GM21528 (cell line): ENCODE results near the gene POLR2J3.
"Not testable (repeated sequence)": the region's sequence is repeated elsewhere in the genome, so short reads cannot be mapped to it uniquely, and the experiment has no call there.

ENCODE experiments used
- ATAC-seq: cut with Tn5 transposase; IDR thresholded peaks from one replicate; pipeline ENCODE4 v1.9.1; 2021; ENCODE audit warnings: mild to moderate bottlenecking, moderate library complexity; ENCODE audit not compliant: unreplicated experiment, low FRiP score

POLR2J3 gene

DNA sequence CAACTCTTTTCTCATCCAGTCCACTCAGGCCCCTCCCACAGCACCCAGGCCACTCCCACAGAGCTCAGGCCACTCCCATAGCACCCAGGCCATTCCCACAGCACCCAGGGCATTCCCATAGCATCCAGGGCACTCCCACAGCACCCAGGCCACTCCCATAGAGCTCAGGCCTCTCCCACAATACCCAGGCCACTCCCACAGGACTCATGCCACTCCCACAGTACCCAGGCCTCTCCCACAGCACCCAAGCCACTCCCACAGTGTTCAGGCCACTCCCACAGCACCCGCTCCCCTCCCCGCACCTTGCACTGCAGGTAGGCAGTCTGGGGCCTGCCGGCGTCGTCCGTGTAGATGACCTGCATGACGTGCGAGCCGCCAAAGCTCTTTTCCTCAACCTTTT, 17.5 kb upstream of the POLR2J3 start:
- ATAC-seq, result not testable (repeated sequence)

DNA sequence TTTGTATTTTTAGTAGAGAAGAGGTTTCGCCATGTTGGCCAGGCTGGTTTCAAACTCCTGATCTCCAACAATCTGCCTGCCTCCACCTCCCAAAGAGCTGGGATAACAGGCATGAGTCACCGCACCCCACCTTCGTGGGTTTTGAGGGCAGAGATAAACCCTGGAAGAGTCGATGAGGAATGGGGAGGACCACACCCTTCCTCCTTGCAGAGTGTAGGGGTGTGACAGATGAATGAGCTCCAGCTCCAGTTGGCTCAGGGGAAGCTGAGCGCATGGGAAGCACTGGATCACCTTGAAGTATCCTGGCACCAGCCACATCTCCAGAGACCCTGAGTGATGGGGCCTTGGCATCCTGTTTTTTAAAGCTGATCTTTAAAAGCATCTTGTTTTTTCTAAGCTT, 11.1 kb upstream of the POLR2J3 start:
- ATAC-seq, result not testable (repeated sequence)

DNA sequence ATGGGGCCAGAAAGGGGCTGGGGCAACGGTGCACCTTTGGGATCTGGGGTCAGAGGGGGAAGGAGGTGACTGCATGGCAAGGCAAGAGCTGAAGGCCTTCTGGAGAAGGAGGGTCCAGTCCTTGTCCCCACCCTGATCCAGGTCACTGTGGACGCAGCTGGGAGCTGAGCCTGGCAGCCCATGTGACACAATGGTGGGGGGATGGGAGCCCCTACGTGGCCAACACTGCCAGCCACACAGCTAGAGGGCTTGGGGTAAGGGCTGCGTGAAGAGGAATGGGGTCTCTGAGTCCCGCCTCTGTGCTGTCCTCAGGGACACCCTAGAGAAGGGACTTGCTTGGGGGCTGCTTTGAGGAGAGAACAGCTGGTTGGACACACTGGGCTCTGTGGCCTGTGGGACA, 9.3 kb upstream of the POLR2J3 start:
- not testable (repeated sequence) for ATAC-seq

DNA sequence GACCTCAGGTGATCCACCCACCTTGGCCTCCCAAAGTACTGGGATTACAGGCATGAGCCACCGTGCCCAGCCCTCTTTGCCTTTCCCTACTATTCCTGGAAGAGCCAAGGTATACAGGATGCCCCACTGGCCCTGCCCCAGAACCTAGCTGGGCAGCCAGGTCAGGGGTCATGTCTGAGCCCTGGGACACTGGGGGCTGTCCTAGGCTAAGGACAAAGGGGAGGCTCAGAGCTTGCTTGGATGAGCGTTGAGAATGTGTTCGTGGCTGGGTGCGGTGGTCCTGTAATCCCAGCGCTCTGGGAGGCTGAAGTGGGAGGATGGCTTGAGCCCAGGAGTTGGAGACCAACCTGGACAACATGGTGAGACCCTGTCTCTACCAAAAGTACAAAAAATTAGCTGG, 6.1 kb upstream of the POLR2J3 start:
- not testable (repeated sequence) for ATAC-seq

DNA sequence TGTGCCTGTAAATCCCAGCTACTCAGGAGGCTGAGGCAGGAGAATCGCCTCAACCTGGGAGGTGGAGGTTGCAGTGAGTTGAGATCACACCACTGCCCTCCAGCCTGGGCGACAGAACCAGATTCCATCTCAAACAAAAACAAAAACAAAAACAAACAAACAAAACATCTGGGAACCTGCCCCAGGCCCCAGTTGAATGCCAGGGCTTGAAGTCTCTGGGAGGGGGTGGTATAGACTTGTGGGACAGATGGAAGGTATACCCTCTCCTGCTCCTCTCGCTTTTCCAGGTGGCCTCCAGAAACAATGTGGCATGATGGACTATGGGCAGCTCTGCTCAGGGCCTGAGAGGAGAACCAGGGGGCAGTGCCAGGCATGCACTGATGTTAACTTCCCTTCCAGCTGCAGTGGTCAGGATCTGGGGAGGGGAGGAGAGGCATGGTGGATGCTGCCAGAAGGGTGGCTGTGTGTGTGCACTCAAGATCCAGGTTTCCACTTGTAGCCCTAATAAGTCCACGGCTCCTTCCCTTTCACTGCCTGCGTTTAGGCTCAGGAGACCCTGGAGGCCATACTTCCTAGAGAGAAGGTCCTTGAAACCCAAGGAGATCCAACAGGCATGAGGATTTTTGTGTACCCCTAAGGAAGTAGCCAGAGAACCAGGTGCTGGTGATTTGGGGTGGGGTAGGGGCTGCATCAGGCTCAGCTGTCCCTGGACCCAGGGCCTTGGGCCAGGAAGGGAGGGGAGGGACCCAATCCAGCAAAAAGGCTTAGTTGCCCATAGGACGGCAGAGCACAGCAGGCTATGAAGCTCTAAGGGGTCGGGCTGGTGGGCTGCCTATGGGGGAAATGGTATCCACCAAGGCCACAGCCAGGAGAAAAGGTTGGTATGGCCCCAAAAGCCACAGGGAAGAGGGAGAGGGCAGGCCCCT, 5.2 kb upstream of the POLR2J3 start:
- not testable (repeated sequence) for ATAC-seq

DNA sequence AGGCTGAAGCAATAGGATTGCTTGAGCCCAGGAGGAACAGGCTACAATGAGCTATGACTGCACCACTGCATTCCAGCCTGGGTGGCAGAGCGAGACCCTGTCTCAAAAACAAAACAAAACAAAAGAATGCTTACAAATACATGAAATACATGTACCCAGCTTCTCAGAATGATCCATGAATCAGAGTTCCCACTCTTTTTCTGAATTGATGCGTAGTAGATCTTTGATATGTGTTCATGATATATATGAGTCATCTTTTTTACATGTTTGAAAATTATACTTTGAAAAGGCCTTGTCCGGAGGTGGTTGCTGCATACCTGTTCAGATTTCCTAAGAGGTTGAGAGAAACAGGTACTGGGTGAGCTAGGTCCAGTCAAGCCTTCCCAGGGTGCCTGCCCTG, 4.0 kb upstream of the POLR2J3 start:
- ATAC-seq, result not testable (repeated sequence)

DNA sequence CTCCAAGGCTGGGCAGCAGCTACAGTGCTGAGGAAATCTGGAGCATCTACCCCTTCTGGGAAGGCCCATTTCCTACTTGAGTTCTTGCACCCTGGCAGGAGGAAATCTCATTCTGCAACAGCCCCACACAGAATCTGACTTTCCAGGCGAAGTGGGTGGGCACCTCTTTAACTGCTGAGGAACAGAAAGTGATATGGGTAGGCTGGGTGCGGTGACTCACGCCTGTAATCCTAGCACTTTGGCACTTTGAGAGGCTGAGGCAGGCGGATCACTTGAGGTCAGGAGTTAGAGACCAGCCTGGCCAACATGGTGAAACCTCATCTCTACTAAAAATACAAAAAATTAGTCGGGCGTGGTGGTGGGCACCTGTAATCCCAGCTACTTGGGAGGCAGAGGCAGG, 2.2 kb upstream of the POLR2J3 start:
- ATAC-seq, result not testable (repeated sequence)

DNA sequence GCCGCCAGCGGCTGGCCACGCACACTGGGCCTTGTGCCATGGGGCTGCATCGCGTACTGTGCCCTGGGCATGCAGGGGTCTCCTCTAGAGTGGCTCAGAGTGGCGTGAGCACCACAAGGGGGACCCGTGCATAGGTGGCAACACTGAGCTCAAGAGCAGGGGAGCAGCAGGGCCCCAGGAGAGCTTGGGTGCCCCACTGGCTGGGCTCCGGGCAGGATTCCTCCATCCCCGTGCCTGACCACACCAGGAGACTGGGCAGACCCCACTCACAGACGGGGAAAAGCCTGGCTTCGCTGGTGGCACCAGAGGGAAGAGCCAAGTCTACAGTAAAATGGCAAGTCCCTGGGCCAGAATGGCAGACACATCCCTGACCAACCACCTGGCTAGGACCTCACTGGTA, 3.8 kb downstream of the POLR2J3 start:
- ATAC-seq, result not testable (repeated sequence)

DNA sequence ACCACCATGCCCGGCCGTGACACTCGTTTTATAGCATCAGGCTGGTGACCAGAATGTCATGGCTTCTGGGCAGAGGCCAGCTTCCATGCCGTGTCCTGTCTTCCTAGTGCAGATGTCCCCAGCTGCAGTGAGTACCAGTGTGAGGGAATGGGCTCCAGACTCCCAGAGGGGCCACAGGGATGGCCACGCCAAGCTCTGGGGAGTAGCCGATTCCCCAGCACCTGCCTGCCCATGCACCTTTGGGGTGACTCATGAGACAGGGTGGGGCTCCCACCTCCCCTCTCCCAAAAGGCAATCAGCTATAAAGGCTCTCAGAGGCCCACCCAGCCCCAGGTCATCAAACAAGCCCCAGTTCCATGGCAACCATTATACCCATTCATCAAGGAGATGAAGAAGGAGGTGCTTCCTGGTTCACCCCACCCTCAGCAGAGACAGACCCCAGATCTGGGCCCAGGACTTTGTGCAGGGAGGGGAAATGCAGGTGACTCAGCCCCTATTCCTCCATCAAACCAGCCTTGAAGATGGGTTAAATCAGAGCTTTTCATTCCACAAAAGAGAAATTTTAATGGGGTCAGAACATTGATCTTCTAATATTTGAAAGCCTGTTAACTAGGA, 21.5 kb downstream of the POLR2J3 start, which contains the start of gene SPDYE2:
TSS of gene SPDYE2 (plus strand) at position 419 of the 615 bp plus-strand sequence. CDS start 2,030 bp downstream, outside the sequence.
- not testable (repeated sequence) for ATAC-seq

DNA sequence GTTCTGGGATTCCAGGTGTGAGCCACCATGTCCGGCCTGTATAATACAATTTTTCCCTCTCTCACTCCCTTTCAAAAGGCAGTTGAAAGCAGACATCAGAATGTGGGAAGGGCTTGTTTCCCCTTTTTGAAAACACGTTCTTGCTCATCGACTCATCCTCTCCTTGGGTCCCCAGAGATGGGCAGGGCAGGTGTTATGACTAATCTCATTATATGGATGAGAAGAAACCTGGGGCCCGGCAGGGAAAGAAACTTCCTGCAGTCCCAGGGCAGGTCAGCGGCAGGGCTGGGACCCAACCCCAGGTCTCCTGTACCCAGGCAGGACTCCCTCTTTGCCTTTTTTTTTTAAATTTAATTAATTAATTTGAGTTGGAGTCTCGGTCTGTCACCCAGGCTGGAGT, 26.0 kb downstream of the POLR2J3 start:
- peak; percentile 60 for ATAC-seq

DNA sequence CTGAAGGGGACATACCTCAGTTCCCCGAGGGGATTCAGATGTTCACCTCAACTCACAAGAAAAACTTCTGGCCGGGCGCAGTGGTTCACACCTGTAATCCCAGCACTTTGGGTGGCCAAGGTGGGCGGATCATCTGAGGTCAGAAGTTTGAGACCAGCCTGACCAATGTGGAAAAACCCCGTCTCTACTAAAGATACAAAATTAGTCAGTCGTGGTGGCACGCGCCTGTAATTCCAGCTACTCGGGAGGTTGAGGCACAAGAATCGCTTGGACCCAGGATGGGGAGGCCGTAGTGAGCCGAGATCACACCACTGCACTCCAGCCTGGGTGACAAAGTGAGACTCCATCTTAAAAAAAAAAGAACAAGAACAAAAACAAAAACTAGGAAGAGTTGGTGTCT, 27.1 kb downstream of the POLR2J3 start:
- not testable (repeated sequence) for ATAC-seq

DNA sequence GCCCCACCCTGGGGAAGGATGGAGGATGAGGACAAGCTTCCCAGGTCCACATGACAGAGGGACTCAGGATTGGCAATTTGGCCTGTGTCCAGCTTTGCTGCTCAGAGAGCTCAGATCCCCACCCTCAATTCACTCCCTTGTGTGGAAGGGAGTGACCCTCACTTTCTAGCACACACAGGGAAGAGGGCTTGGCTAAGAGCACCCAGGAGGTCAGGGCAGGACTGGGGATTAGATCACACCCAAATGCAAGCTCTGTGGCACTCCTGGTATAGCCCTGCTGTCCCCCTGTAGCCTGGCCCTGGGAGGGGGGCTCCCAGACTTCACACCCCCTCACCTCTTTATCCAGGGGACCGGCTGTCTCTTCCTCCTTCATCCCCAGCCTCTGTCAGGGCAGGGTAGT, 28.0 kb downstream of the POLR2J3 start:
- not testable (repeated sequence) for ATAC-seq

DNA sequence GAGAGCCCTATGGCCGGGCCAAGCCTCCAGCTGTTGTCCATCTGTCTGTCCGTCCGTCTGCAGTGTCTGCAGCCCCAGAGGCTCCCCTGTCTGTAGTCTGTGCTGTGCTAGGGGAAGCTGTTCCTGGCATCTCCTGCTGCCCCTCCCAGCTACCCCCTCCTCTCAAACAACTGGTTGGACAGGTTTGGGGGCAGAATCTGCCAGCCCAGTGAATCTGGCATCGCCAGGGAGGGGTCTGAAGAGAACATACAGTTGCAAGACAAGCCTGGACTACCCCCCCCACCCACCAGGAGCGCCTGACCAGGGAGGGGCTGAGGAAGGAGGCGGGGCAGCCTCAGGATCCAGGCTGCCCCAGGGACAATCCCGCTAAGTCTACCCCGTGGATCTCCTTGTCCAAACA, 28.8 kb downstream of the POLR2J3 start, which contains the start of gene UPK3BL2:
TSS of gene UPK3BL2 (minus strand) at position 101 of the 400 bp plus-strand sequence. CDS start at position 41, 60 bp downstream.
- ATAC-seq, result not testable (repeated sequence)

DNA sequence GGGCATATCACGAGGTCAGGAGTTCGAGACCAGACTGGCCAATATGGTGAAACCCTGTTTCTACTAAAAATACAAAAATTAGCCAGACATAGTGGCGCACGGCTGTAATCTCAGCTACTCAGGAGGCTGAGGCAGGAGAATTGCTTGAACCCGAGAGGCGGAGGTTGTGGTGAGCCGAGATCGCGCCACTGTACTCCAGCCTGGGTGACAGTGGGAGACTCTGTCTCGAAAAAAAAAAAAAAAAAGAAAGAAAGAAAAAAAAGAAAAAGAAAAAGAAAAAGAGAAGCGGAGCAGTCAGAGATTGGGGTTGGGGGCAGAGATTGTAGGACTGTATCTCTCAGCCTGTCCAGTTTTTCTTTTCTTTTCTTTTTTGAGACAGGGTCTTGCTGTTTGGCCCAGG, 29.6 kb downstream of the POLR2J3 start:
- ATAC-seq, result not testable (repeated sequence)

DNA sequence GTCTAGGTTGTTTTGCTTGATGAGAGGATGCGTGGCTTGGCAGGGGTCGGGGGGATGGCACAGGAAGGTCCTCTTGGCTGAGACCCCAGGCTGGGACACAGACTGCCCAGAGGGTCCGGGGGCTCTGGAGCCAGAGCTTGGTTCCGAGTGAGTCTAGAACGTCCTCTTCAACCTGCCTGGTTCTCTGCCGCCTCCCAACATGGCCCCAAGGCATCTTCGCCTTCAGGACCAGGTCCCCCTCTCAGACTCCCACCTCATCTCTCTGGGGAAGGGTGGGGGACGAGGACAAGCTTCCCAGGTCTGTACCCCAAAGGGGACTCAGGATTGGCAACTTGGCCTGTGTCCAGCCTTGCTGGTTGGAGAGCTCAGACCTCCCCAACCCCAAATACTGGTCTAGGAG, 30.3 kb downstream of the POLR2J3 start:
- ATAC-seq, result not testable (repeated sequence)

DNA sequence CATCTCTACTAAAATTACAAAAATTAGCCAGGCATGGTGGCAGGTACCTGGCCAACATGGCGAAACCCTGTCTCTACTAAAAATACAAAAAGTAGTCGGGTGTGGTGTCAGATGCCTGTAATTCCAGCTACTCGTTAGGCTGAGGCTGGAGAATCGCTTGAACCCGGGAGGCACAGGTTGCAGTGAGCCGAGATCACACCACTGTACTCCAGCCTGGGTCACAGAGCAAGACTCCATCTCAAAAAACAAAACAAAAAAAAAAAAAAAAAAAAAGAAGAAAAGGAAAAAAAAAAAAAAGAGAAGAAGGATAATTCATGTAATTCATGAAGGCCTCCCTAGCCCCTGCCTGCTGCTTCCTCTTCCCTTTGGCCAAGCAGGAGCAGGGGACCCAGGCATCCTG, 31.8 kb downstream of the POLR2J3 start:
- not testable (repeated sequence) for ATAC-seq

DNA sequence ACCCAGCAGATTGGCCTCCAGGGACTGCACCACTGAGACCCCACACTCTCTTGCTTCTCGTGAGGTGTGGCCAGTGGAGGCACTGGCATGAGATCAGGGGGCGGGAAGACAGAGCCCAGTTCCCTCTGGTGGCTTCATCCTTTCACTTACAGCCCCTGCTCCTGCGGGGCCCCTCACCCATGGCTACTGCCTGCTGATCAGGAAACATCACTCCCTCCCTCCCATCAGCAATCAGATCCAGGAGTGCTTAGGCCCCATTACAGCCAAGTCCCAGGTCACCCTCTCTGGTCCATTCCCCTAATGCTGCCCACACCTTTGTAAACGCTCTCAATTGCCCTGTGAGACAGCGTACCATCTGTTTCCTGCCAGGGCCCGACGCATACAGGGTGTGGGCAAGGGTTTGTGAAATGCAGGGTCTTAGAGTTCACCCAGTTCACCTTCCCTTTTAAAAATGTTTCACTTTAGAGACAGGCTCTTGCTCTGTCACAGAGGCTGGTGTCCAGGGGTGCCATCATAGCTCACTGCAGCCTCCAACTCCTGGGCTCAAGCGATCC, 37.2 kb downstream of the POLR2J3 start:
- not testable (repeated sequence) for ATAC-seq

DNA sequence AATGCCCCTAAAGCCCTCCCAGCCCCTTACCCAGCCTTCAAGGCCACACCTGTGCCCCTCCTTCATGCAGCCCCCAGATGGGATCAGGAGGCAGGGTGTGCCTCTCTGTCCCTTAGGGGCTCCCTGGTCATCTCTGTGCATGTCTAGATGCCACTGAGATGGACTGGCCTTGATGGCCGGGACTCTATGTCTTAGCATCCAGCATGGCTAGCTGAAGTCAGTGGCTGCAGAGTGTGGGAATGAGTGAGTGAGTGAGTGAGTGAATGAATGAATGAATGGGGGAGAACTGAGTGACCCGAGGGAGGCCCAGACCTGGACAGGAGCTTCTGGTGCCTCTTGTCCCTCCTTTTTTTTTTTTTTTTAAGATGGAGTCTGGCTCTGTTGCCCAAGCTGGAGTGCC, 40.3 kb downstream of the POLR2J3 start:
- not testable (repeated sequence) for ATAC-seq

DNA sequence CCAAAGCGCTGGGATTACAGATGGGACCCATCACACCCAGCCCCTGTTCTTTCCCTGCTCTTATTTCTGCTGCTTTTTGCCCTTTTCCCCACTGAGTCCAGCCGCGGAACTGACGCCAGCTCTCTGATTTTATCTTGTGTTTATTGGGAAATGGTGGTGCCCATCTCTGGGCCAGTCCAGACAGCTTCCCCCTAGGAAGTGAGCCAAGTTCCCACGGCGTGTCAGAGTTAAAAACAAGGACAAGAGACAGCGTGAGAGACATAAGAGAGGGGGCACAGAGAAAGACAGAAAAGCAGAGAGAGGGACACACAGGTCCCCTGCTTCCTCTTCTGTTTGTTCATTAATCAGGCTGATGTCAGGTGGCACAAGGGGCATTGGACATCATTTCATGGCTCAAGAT, 40.8 kb downstream of the POLR2J3 start:
- ATAC-seq, result not testable (repeated sequence)

DNA sequence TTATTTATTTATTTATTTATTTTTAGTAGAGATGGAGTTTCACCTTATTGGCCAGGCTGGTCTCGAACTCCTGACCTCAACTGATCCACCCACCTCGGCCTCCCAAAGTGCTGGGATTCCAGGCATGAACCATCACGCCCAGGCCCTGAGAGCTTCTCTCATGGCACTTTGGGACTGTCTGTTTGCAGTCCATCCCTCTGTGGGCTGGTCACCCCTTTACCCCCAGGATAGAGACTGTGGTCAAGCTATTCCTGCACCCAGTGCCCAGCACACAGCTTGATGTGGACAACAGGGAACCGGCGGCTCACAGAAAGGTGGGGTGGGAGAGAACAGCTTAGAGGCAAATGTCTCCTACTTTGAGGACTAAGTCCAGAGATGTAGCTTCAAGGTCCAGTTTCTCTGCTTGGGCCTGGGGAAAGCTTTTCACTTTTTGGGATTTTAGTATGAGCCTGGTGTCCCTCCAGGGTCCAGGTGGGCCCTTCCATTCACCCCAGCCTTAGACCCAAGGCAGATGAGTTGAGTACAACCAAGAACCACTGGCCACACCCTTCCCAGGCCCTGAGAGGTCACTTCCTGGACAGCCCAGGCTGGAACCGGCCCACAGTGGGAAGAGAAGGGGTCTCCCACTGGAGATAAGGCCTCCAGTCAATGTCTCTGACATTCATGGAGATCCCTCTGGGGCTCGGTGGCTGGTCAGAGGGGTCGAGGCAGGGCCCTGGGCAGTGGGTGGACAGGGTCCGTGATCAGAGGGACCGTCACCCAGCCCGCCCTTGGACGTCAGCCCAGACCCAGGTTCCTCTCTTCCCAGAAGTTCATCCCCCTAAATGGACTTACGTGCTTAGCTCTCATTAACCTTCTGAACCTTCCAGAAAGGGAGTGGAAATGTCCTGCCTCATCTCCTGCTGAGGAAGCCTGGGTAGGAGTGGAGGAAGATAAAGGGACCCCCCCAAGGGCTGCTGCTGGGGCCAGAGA, 44.3 kb downstream of the POLR2J3 start:
- not testable (repeated sequence) for ATAC-seq
